Upper lobe of left lung (tissue), 6 donors: ENCODE results near the gene CYP24A1. TPM values are rescaled to one million over a fixed set of nuclear protein-coding genes. Genes with fewer than 3 reads are reported as not detected.

Experiments
- ATAC-seq, 2 donors: fragments of 200-7000 bp; cut with Tn5 transposase; one replicate each; pipeline ENCODE4 v1.9.1; 2022; ENCODE audit warnings: mild to moderate bottlenecking in 2 of 2, moderate library complexity in 2 of 2; ENCODE audit not compliant: low FRiP score in 2 of 2
- DNase-seq, 2 donors: peaks; one replicate each; pipeline ENCODE4 v3.0.0-alpha.2; 2019 to 2020
- H3K27ac ChIP-seq, 4 donors: fragments of 200-600 bp; sonication (generic); one replicate each; pipeline ENCODE4 v1.5.1; 2016 to 2019
- H3K27me3 ChIP-seq, 4 donors: fragments of 200-600 bp; sonication (generic); one replicate each; pipeline ENCODE4 v1.5.1; 2017 to 2019
- H3K36me3 ChIP-seq, 4 donors: fragments of 200-600 bp; sonication (generic); one replicate each; pipeline ENCODE4 v1.5.1; 2016 to 2019
- H3K4me1 ChIP-seq, 4 donors: fragments of 200-600 bp; sonication (generic); one replicate each; pipeline ENCODE4 v1.5.1; 2018 to 2019
- H3K4me3 ChIP-seq, 4 donors: fragments of 200-600 bp; sonication (generic); one replicate each; pipeline ENCODE4 v1.5.1; 2017 to 2019; ENCODE audit warnings: mild to moderate bottlenecking in 2 of 4, moderate library complexity in 1 of 4
- H3K9me3 ChIP-seq, 4 donors: fragments of 200-600 bp; sonication (generic); one replicate each; pipeline ENCODE4 v1.5.1; 2018 to 2019
- EP300 ChIP-seq, 4 donors: sonication (generic); formaldehyde crosslinking; IDR thresholded peaks; one replicate each; pipeline ENCODE4 v1.5.1; 2017; ENCODE audit warnings: antibody characterized with exemption in 4 of 4, control low read depth in 2 of 4
- POLR2A ChIP-seq, 4 donors: fragments of 450-650 bp; IDR thresholded peaks; one replicate each; pipeline ENCODE4 v1.5.1; 2016 to 2017; ENCODE audit warnings: antibody characterized with exemption in 4 of 4, mild to moderate bottlenecking in 2 of 4
- POLR2AphosphoS5 ChIP-seq, 2 donors: sonication (generic); formaldehyde crosslinking; IDR thresholded peaks; one replicate each; pipeline ENCODE4 v1.5.1; 2017; ENCODE audit warnings: antibody characterized with exemption in 2 of 2
- WGBS, 2 donors: methylation state at CpG; one replicate each; pipeline ENCODE4 v1.1.5; 2017 to 2018; 5-methylcytosine and 5-hydroxymethylcytosine counted together
- total RNA-seq, 6 donors: library from RNA; depleted of rRNA in 4 of 6; stranded (reverse); fragments of >200 nt in 4 of 6; gene quantifications; one replicate each; pipeline versions ENCODE4 v1.1.0 to v1.2.1, GENCODE V29; 2016 to 2021
- TF ChIP-seq, protein P1 (sequence below), 6 experiments: fragments of 450-650 bp in 4 of 6; fragments of 200-600 bp in 2 of 6; sonication (generic) in 2 of 6; IDR thresholded peaks; one replicate each; pipeline ENCODE4 v1.5.1; 2016 to 2019; ENCODE audit warnings: antibody characterized with exemption in 6 of 6
- donor health status: DM: no; HTN: no; CAD: no; lungs with moderate emphysema.
- donor health status: DM: no; HTN: yes; CAD: no; lungs with severe emphysema.

Gene CYP24A1
- total RNA-seq, 6 donors from 2014 or later, result 0.13 to 31.0 (median 0.61) TPM; not detected in 1

DNA sequence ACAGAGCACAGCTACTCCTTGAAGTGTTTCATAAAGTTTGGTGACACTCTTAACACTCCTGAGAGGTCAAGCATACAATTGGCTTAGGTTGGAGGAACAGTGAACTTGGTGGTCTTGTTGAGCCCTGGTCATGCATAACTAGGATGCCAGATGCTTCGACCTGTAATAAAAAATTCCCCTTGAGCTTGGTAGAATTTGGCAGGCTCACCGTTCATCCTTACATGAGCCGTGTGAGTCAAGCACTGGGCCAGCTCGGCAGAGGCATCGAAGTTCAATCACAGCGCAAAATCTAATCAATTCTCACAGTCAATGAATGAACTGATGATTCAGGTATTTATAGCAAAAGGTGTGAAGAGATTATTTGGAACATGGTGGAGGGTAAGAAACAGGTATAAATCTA is 33.7 kb downstream of the CYP24A1 start:
- no peaks in the 10 kb centered on the region for H3K27me3 ChIP-seq
- no peak for ATAC-seq
- H3K9me3 ChIP-seq, result no peaks in the 10 kb centered on the region
- no peaks in the 10 kb centered on the region for H3K36me3 ChIP-seq
- no peak overlapping the region for H3K27ac ChIP-seq
- no peak for DNase-seq
- TF ChIP-seq, protein P1, sequence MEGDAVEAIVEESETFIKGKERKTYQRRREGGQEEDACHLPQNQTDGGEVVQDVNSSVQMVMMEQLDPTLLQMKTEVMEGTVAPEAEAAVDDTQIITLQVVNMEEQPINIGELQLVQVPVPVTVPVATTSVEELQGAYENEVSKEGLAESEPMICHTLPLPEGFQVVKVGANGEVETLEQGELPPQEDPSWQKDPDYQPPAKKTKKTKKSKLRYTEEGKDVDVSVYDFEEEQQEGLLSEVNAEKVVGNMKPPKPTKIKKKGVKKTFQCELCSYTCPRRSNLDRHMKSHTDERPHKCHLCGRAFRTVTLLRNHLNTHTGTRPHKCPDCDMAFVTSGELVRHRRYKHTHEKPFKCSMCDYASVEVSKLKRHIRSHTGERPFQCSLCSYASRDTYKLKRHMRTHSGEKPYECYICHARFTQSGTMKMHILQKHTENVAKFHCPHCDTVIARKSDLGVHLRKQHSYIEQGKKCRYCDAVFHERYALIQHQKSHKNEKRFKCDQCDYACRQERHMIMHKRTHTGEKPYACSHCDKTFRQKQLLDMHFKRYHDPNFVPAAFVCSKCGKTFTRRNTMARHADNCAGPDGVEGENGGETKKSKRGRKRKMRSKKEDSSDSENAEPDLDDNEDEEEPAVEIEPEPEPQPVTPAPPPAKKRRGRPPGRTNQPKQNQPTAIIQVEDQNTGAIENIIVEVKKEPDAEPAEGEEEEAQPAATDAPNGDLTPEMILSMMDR (IDR thresholded peaks at IDR 0.05), result no peak
- TF ChIP-seq POLR2A (IDR thresholded peaks at IDR 0.05) (no peak), EP300 (IDR thresholded peaks at IDR 0.05) (no peak), POLR2AphosphoS5 (IDR thresholded peaks at IDR 0.05) (no peak)
- no peak overlapping the region for H3K4me3 ChIP-seq
- WGBS, 2 donors, result 90 to 97% methylated on average over 6 of the region's 6 CpGs
- H3K4me1 ChIP-seq, result no peaks in the 10 kb centered on the region

DNA sequence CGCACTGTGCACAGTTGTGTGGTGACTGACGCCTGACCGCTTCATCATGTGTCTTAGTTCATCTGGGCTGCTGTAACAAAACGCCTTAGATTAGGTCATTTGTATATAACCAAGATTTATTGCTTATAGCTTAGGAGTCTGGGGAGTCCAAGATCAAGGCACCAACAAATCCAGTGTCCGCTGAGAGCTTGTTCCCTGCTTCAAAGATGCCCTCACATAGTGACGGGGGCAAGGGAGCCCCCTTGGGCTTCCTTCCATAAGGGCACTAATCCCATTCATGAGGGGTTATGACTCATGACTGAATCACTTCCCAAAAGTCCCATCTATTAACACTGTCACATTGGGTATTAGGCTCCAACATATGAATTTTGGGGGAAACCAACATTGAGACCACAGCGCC is 34.6 kb downstream of the CYP24A1 start:
- DNase-seq (no peak), ATAC-seq (no peak)
- WGBS, 2 donors, result 85 to 91% methylated on average over 5 to 7 of the region's 7 CpGs
- TF ChIP-seq EP300 (IDR thresholded peaks at IDR 0.05), result no peak
- TF ChIP-seq POLR2AphosphoS5 (IDR thresholded peaks at IDR 0.05), result no peak
- TF ChIP-seq POLR2A (IDR thresholded peaks at IDR 0.05), result no peak
- TF ChIP-seq, protein P1 (IDR thresholded peaks at IDR 0.05), result no peak
- Histone ChIP-seq H3K27ac (no peak overlapping the region), H3K36me3 (no peaks in the 10 kb centered on the region), H3K9me3 (no peaks in the 10 kb centered on the region), H3K27me3 (no peaks in the 10 kb centered on the region), H3K4me3 (no peak overlapping the region), H3K4me1 (no peaks in the 10 kb centered on the region)

DNA sequence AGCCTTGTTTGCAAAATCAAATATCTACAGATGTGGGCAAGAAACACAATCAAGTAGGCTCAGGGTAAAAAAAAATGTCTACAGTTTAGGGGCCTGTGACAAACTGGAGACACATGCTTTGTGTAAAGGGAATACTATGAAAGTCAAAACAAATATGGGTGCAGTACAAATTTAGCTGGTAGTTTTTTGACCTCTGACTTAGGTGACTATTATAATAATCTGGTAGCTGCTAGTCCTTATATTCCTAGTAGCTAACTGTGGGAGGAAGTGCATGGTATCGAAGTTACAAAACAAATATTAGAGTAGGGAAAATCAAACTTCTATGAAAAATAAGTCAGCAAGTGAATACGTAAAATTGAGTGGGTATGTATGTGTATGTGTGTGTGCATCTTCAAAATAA is 35.4 kb downstream of the CYP24A1 start:
- no peak for ATAC-seq
- H3K4me3 ChIP-seq, result no peak overlapping the region
- no peak for DNase-seq
- WGBS, 2 donors, result 70 to 85% methylated on average over 2 of the region's 2 CpGs
- TF ChIP-seq EP300 (IDR thresholded peaks at IDR 0.05), result no peak
- TF ChIP-seq POLR2A (IDR thresholded peaks at IDR 0.05), result no peak
- TF ChIP-seq POLR2AphosphoS5 (IDR thresholded peaks at IDR 0.05), result no peak
- TF ChIP-seq, protein P1 (IDR thresholded peaks at IDR 0.05), result no peak
- peaks cover 0 to 4% (median under 1%) of the 10 kb centered on the region in 4 donors for H3K4me1 ChIP-seq
- no peaks in the 10 kb centered on the region for H3K27me3 ChIP-seq
- H3K27ac ChIP-seq, result no peak overlapping the region
- no peaks in the 10 kb centered on the region for H3K36me3 ChIP-seq
- H3K9me3 ChIP-seq, result no peaks in the 10 kb centered on the region

DNA sequence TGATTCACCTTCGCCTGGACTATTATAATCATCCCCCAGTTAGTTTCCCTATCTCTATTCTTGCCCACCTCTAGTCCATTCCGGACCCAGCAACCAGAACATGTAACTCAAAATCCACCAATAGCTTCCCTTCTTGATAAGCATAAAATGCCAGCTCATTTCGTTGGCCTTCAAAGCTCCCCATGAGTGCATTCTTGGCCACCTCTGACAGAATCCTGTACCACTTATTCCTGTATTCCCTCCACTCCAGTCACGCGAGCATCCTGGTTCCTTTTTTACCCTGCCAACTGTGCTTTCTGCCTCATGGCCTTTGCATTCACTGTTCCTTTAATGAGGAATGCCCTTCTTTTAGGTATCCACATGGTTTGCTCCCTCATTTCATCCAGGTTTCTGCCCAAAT is 36.7 kb downstream of the CYP24A1 start:
- TF ChIP-seq EP300 (IDR thresholded peaks at IDR 0.05), result no peak
- TF ChIP-seq POLR2AphosphoS5 (IDR thresholded peaks at IDR 0.05), result no peak
- TF ChIP-seq, protein P1 (IDR thresholded peaks at IDR 0.05), result no peak
- TF ChIP-seq POLR2A (IDR thresholded peaks at IDR 0.05), result no peak
- DNase-seq, result no peak
- no peak for ATAC-seq
- Histone ChIP-seq H3K27me3 (no peaks in the 10 kb centered on the region), H3K36me3 (no peaks in the 10 kb centered on the region), H3K27ac (no peak overlapping the region), H3K4me3 (no peak overlapping the region), H3K9me3 (no peaks in the 10 kb centered on the region), H3K4me1 (peaks cover 0 to 12% (median 7%) of the 10 kb centered on the region in 4 donors)
- 62 to 73% methylated on average over 5 of the region's 5 CpGs for WGBS, 2 donors

DNA sequence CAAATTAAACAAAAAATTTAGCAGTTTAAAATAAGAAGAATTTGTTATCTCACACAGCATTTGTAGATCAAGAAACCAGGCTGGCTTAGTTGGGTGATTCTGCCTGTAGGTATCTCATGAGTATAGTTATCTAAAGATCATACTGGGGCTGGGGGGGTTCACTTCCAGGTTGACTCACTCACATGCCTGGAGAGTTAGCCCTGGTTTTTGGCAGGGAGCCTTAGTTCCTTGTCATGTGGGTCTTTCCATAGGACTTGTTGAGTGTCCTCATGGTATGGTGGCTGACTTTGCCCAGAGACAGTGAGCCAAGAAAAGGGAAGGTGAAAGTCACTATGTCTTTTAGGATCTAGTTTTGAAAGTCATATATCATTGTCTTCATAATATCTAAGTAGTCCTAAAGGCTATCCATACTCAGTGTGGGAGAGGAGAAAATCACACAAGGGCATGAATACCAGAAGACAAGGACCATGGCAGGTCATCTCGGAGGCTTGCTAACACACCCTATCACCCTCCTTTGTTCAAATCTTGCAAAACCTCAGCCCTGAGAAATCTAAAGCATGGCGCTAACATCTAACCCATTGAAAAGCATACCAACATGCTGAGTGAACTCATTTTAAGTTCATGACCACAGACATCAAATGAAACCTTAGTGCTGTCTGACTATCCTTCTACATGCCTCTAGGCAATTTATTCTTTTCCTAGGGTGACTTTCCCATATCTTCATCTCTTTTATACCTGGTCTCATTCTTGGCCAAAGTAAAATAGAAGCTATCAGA is 39.2 kb downstream of the CYP24A1 start:
- H3K27me3 ChIP-seq, result no peaks in the 10 kb centered on the region
- DNase-seq (no peak), ATAC-seq (no peak)
- no peaks in the 10 kb centered on the region for H3K36me3 ChIP-seq
- no peak for TF ChIP-seq POLR2AphosphoS5 (IDR thresholded peaks at IDR 0.05)
- TF ChIP-seq, protein P1 (IDR thresholded peaks at IDR 0.05), result no peak
- peaks cover 0 to 15% (median 12%) of the 10 kb centered on the region in 4 donors for H3K4me1 ChIP-seq
- no peak overlapping the region for H3K27ac ChIP-seq
- no peaks in the 10 kb centered on the region for H3K9me3 ChIP-seq
- WGBS, 2 donors, result 86 to 95% methylated on average over 2 of the region's 2 CpGs
- H3K4me3 ChIP-seq, result no peak overlapping the region
